IMR-90 (cell line): ENCODE measurements around the gene NUDT3. TPM values are rescaled to one million over a fixed set of nuclear protein-coding genes. Genes with fewer than 3 reads are reported as not detected.

Experiments used
- ATAC-seq: fragments of 200-7000 bp; cut with Tn5 transposase; 2 replicates; pipeline ENCODE4 v1.9.1; 2020; ENCODE audit warnings: low read depth, mild to moderate bottlenecking, moderate library complexity
- BruUV-seq: library from RNA; stranded (reverse); fragments of 400-500 nt; replicated peaks from 2 replicates; lab custom pipeline; 2021; lab: Mats Ljungman, UMichigan
- CTCF ChIA-PET: fragments of 300-600 bp; formaldehyde crosslinking; extraction: SDS; loops from one replicate; lab custom pipeline; 2021; ENCODE audit warnings: antibody characterized with exemption; lab: Yijun Ruan, JAX
- POLR2A ChIA-PET: fragments of 300-600 bp; sonication (Branson Sonifier 250); formaldehyde crosslinking; loops from one replicate; lab custom pipeline; 2022; ENCODE audit warnings: antibody characterized with exemption; ENCODE audit not compliant: unreplicated experiment; lab: Charles Lee
- DNase-seq: peaks from one replicate; pipeline ENCODE4 v3.0.0; 2013
- H2AFZ ChIP-seq: replicated peaks from 2 replicates; pipeline ENCODE3; 2013; ENCODE audit warnings: low read length, mild to moderate bottlenecking; ENCODE audit not compliant: poor library complexity
- H2AK5ac ChIP-seq: 2 replicates; pipeline ENCODE4 v1.6.1; 2013; ENCODE audit warnings: low read depth, low read length, inconsistent platforms
- H2AK9ac ChIP-seq: replicated peaks from 2 replicates; pipeline ENCODE3; 2013; ENCODE audit warnings: mild to moderate bottlenecking, low read depth, low read length, moderate library complexity; ENCODE audit not compliant: poor library complexity
- H2BK120ac ChIP-seq: 2 replicates; pipeline ENCODE4 v1.6.1; 2013; ENCODE audit warnings: low read depth, low read length, inconsistent platforms
- H2BK15ac ChIP-seq: 3 replicates; pipeline ENCODE4 v1.6.1; 2013; ENCODE audit warnings: low read depth, low read length, inconsistent platforms
- H2BK20ac ChIP-seq: 2 replicates; pipeline ENCODE4 v1.6.1; 2013; ENCODE audit warnings: low read depth, mild to moderate bottlenecking, inconsistent platforms, low read length, moderate library complexity
- H2BK5ac ChIP-seq: 2 replicates; pipeline ENCODE4 v1.6.1; 2013; ENCODE audit warnings: mild to moderate bottlenecking, low read depth, low read length, inconsistent platforms; ENCODE audit not compliant: poor library complexity, severe bottlenecking
- H3K14ac ChIP-seq: replicated peaks from 2 replicates; pipeline ENCODE4 v1.6.1; 2013; ENCODE audit warnings: low read depth, low read length, inconsistent platforms
- H3K18ac ChIP-seq: 2 replicates; pipeline ENCODE4 v1.6.1; 2013; ENCODE audit warnings: low read depth, low read length, control low read depth
- H3K23ac ChIP-seq: 2 replicates; pipeline ENCODE4 v1.6.1; 2013; ENCODE audit warnings: low read depth, low read length, inconsistent platforms
- H3K27ac ChIP-seq: 2 replicates; pipeline ENCODE4 v1.5.1; 2013; ENCODE audit warnings: mild to moderate bottlenecking, control low read depth, low read length; ENCODE audit not compliant: insufficient read depth
- H3K27me3 ChIP-seq: 2 replicates; pipeline ENCODE4 v1.6.1; 2013; ENCODE audit warnings: low read length; ENCODE audit not compliant: control insufficient read depth, insufficient read depth
- H3K36me3 ChIP-seq: 2 replicates; pipeline ENCODE4 v1.6.1; 2013; ENCODE audit warnings: low read length, mixed read lengths; ENCODE audit not compliant: control insufficient read depth, insufficient read depth
- H3K4ac ChIP-seq: 2 replicates; pipeline ENCODE4 v1.6.1; 2013; ENCODE audit warnings: low read depth, low read length, inconsistent platforms
- H3K4me1 ChIP-seq: 2 replicates; pipeline ENCODE4 v1.6.1; 2013; ENCODE audit warnings: low read length, mixed read lengths; ENCODE audit not compliant: control insufficient read depth, insufficient read depth
- H3K4me2 ChIP-seq: 2 replicates; pipeline ENCODE4 v1.6.1; 2013; ENCODE audit warnings: low read depth, mild to moderate bottlenecking, control low read depth, low read length, moderate library complexity
- H3K4me3 ChIP-seq: 2 replicates; pipeline ENCODE4 v1.5.1; 2013; ENCODE audit warnings: low read depth, mild to moderate bottlenecking, control low read depth, low read length, moderate library complexity; ENCODE audit not compliant: insufficient read depth
- H3K56ac ChIP-seq: 2 replicates; pipeline ENCODE4 v1.6.1; 2013; ENCODE audit warnings: low read length, inconsistent platforms; ENCODE audit not compliant: insufficient read depth; ENCODE audit errors: extremely low read depth
- H3K79me1 ChIP-seq, 2 experiments: 2 replicates each; pipeline ENCODE4 v1.6.1; 2013; ENCODE audit warnings: low read length in 2 of 2, inconsistent platforms in 1 of 2, low read depth in 1 of 2
- H3K9ac ChIP-seq: 2 replicates; pipeline ENCODE4 v1.6.1; 2013; ENCODE audit warnings: low read depth, low read length, control low read depth
- H3K9me1 ChIP-seq: 2 replicates; pipeline ENCODE4 v1.6.1; 2013; ENCODE audit warnings: low read length, inconsistent platforms; ENCODE audit not compliant: insufficient read depth
- H3K9me3 ChIP-seq: 2 replicates; pipeline ENCODE4 v1.6.1; 2013; ENCODE audit warnings: low read length; ENCODE audit not compliant: control insufficient read depth, insufficient read depth
- H4K20me1 ChIP-seq: 2 replicates; pipeline ENCODE4 v1.6.1; 2013; ENCODE audit warnings: low read length, inconsistent platforms; ENCODE audit not compliant: insufficient read depth
- H4K5ac ChIP-seq: 2 replicates; pipeline ENCODE4 v1.6.1; 2013; ENCODE audit warnings: mild to moderate bottlenecking, low read depth, low read length, control low read depth
- H4K8ac ChIP-seq, 2 experiments: 2 replicates each; pipeline ENCODE4 v1.6.1; 2013; ENCODE audit warnings: low read depth in 2 of 2, low read length in 2 of 2, control low read depth in 1 of 2, inconsistent platforms in 1 of 2
- H4K91ac ChIP-seq: 2 replicates; pipeline ENCODE4 v1.6.1; 2013; ENCODE audit warnings: low read depth, low read length, inconsistent platforms; ENCODE audit not compliant: insufficient read depth
- BHLHE40 ChIP-seq: fragments of 150-350 bp; IDR thresholded peaks from 2 replicates; pipeline ENCODE4 v1.6.1; 2016; ENCODE audit warnings: mild to moderate bottlenecking, low read depth, low read length
- CEBPB ChIP-seq: IDR thresholded peaks from 2 replicates; pipeline ENCODE4 v1.6.1; 2012; ENCODE audit warnings: low read depth, low read length, improper control_type of control experiment
- CHD1 ChIP-seq: IDR thresholded peaks from 2 replicates; pipeline ENCODE4 v1.6.1; 2012; ENCODE audit warnings: low read depth, low read length, improper control_type of control experiment
- CTCF ChIP-seq: conservative IDR thresholded peaks from 2 replicates; pipeline ENCODE4 v1.5.1; 2012; ENCODE audit warnings: mild to moderate bottlenecking, low read depth, low read length, improper control_type of control experiment
- ELK1 ChIP-seq: fragments of 150-350 bp; IDR thresholded peaks from 2 replicates; pipeline ENCODE4 v1.6.1; 2016; ENCODE audit warnings: low read depth, mild to moderate bottlenecking, low read length, moderate library complexity, borderline replicate concordance
- MAFK ChIP-seq: IDR thresholded peaks from 2 replicates; pipeline ENCODE4 v1.6.1; 2012; ENCODE audit warnings: low read depth, low read length, improper control_type of control experiment
- MAZ ChIP-seq: IDR thresholded peaks from 2 replicates; pipeline ENCODE4 v1.6.1; 2012; ENCODE audit warnings: low read depth, mild to moderate bottlenecking, low read length, improper control_type of control experiment, moderate library complexity, borderline replicate concordance
- MXI1 ChIP-seq: IDR thresholded peaks from 2 replicates; pipeline ENCODE4 v1.6.1; 2012; ENCODE audit warnings: low read depth, mild to moderate bottlenecking, low read length, moderate library complexity, borderline replicate concordance
- POLR2A ChIP-seq: IDR thresholded peaks from 2 replicates; pipeline ENCODE4 v1.6.1; 2012; ENCODE audit warnings: mild to moderate bottlenecking, low read depth, low read length
- RAD21 ChIP-seq: IDR thresholded peaks from 2 replicates; pipeline ENCODE4 v1.6.1; 2012; ENCODE audit warnings: low read length, improper control_type of control experiment
- RCOR1 ChIP-seq: IDR thresholded peaks from 2 replicates; pipeline ENCODE4 v1.6.1; 2012; ENCODE audit warnings: mild to moderate bottlenecking, low read length, improper control_type of control experiment; ENCODE audit not compliant: insufficient replicate concordance
- USF2 ChIP-seq: fragments of 150-350 bp; IDR thresholded peaks from 2 replicates; pipeline ENCODE4 v1.6.1; 2017; ENCODE audit warnings: mild to moderate bottlenecking, antibody characterized with exemption, low read length, low read depth
- WGBS, 2 experiments: methylation state at CpG; one replicate each; pipeline versions ENCODE4 v1.1.5 to v1.1.7; 2013; ENCODE audit warnings: missing lambda C conversion rate in 2 of 2; ENCODE audit not compliant: insufficient read length in 1 of 2; ENCODE audit errors: extremely low coverage in 2 of 2; 5-methylcytosine and 5-hydroxymethylcytosine counted together
- dilution Hi-C: fragments of 300-500 bp; cut with HindIII; formaldehyde crosslinking; loops from one replicate; pipeline ENCODE4 v1.14.3; 2018; ENCODE audit warnings: low sequenced_read_pairs; ENCODE audit not compliant: unreplicated experiment
- in situ Hi-C: fragments of 300-500 bp; cut with MboI; formaldehyde crosslinking; loops from 3 replicates; pipeline ENCODE4 v1.14.3; 2019; ENCODE audit warnings: low sequenced_read_pairs, inconsistent platforms, mixed read lengths
- intact Hi-C: fragments of 100-400 bp; cut with micrococcal nuclease; formaldehyde crosslinking; loops from 2 replicates; pipeline ENCODE4 v1.10.0; 2022
- polyA plus RNA-seq, 3 experiments: library from polyadenylated mRNA; depleted of rRNA; stranded (reverse); fragments of >200 nt; gene quantifications; 2 replicates each; pipeline ENCODE4 v1.2.3, GENCODE V29; 2012; ENCODE audit warnings: low replicate concordance in 1 of 3
- total RNA-seq: library from RNA; depleted of rRNA; stranded (reverse); fragments of >200 nt; gene quantifications from 2 replicates; pipeline ENCODE4 v1.2.3, GENCODE V29; 2012

Gene NUDT3
- total and polyA plus RNA-seq, 2 of the 4 experiments (the other 2 are of a cell fraction), result 10.1 to 17.2 TPM

DNA sequence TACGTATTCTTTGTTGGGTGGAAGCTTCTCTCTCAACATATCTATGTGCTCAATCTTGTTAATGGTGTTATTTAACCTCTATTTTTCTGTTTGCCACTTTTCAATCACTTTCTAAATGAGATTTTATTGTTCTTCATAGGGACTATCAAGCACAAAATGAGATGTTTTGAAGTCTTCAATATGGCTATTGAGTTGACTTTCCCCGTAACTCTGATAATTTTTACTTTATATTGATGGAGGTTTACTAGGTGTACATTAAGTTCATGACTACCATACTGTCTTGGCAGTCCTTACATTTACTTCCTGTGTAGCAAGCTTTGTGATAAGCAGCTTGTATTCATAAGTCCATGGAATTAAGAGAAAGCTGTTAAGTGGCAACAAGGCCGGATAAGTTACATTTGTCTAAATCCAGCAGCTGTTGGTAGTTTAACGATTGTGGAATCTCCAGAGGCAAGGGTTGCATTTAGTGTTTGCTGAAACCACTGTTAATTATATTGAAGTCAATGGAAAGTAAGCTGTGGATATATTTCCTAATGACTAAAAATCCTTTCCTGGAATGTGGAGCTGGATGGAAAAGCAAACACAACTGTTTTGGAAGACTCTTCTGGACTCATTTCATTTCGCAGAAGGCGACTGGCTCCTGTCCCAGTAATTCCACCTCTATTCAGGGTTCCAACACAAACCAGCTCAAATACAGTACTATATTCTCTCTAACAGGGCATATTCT lies 86.3 kb downstream of the NUDT3 start:
- Histone ChIP-seq H3K4me3 (no peak overlapping the region), H4K8ac (no peak overlapping the region), H4K91ac (no peak overlapping the region), H3K9ac (no peak overlapping the region), H2BK20ac (no peak overlapping the region), H2BK5ac (peak overlapping the region; percentile 24), H3K27ac (no peak overlapping the region), H3K27me3 (no peaks in the 10 kb centered on the region), H2AFZ (no peak overlapping the region), H2AK5ac (no peak overlapping the region), H3K23ac (no peak overlapping the region), H3K4me1 (peaks cover 6% of the 10 kb centered on the region), H3K9me1 (peaks cover 3% of the 10 kb centered on the region; the same call in 1 of the 2 replicates), H3K4ac (no peak overlapping the region), H4K20me1 (peaks cover 25% of the 10 kb centered on the region), H3K36me3 (no peaks in the 10 kb centered on the region), H3K4me2 (no peak overlapping the region), H2AK9ac (no peak overlapping the region), H3K9me3 (no peaks in the 10 kb centered on the region), H3K79me1 (peaks cover 29 to 64% of the 10 kb centered on the region in 2 experiments), H2BK15ac (no peak overlapping the region), H3K56ac (no peak overlapping the region), H3K14ac (no peak overlapping the region), H4K5ac (no peak overlapping the region), H3K18ac (no peak overlapping the region), H2BK120ac (no peak overlapping the region)
- DNase-seq (peak; percentile 22), ATAC-seq (peak; percentile 45)
- 22% methylated on average over 1 of the region's 6 CpGs; no CpG with 5 or more reads in 1 of the 2 experiments for WGBS, 2 experiments
- POLR2A ChIA-PET, result no interaction called here
- TF ChIP-seq POLR2A (no peak), MAZ (no peak), CTCF (no peak), MXI1 (no peak), ELK1 (no peak), RAD21 (no peak), USF2 (no peak), MAFK (no peak), CHD1 (no peak), BHLHE40 (no peak), RCOR1 (no peak), CEBPB (no peak)
- BruUV-seq, result no TSS peak
- dilution Hi-C loops, result no loop called here
- in situ Hi-C loops, result no loop called here
- CTCF ChIA-PET, result interaction anchor here (0.6 kb wide), 1 partner anchor 144 kb away, joined by 3 read pairs; no protein-coding TSS in a partner anchor
- intact Hi-C loops, result loop anchor here (5.0 kb wide), 2 partner anchors 46 to 86 kb away; partner anchors contain the start of gene NUDT3
